NB4 (cell line): ENCODE data around the gene MAP3K14.
A peak's percentile ranks its signal among the peaks of the same experiment; 100 is the strongest.

Experiments used
- CTCF ChIP-seq: IDR thresholded peaks from one replicate; pipeline ENCODE4 v1.5.1; 2012; ENCODE audit warnings: low read depth, low read length
- MYC ChIP-seq: IDR thresholded peaks from 2 replicates; pipeline ENCODE4 v1.6.1; 2011; ENCODE audit warnings: low read depth, low read length
- POLR2A ChIP-seq: IDR thresholded peaks from 2 replicates; pipeline ENCODE4 v1.6.1; 2011; ENCODE audit warnings: mild to moderate bottlenecking; ENCODE audit not compliant: insufficient read length; ENCODE audit errors: extremely low read depth
- TF ChIP-seq, protein P1 (sequence below): IDR thresholded peaks from 2 replicates; pipeline ENCODE4 v1.6.1; 2011; ENCODE audit warnings: low read depth, low read length

DNA sequence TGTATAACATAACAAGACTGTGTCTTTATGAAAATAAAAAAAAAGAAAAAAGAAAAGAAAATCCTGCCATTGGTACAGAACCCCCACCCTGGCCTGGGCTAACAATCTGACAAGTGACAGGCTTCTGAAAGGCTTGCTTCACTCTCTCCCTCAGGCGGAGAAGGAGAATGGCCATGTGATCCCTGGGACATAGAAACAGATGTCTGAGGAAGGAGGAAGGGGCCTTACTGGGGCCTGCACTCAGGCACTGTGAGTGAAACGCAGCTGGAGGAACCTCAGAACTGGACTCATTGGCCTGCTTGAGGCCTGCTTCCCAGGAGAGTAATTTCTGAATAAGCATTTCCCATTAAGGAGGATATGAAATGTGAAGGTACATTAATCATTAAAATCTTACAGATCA, 17.5 kb downstream of the MAP3K14 start:
- no peak for TF ChIP-seq CTCF
- no peak for TF ChIP-seq POLR2A
- TF ChIP-seq MYC, result no peak
- TF ChIP-seq, protein P1, sequence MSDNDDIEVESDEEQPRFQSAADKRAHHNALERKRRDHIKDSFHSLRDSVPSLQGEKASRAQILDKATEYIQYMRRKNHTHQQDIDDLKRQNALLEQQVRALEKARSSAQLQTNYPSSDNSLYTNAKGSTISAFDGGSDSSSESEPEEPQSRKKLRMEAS, result peak; percentile 49
